SK-N-SH (cell line): ENCODE results near the gene TANGO6. TPM values are rescaled to one million over a fixed set of nuclear protein-coding genes. Genes with fewer than 3 reads are reported as not detected.

Experiments used
- CTCF ChIA-PET: fragments of 300-600, 350-600 bp; formaldehyde crosslinking; extraction: SDS; loops from one replicate; lab custom pipeline; 2021; lab: Yijun Ruan, JAX
- POLR2A ChIA-PET: fragments of 350-600 bp; sonication (Branson Sonifier 250); formaldehyde crosslinking; extraction: SDS; loops from one replicate; lab custom pipeline; 2020; ENCODE audit warnings: antibody characterized with exemption, inconsistent platforms; lab: Yijun Ruan, JAX
- DNase-seq: peaks from one replicate; pipeline ENCODE4 v3.0.0; 2012
- H2AFZ ChIP-seq: fragments of 200-600 bp; sonication (generic); 2 replicates; pipeline ENCODE4 v1.8.1; 2016; ENCODE audit warnings: antibody characterized with exemption, mild to moderate bottlenecking, low read depth
- H3F3A ChIP-seq: fragments of 200-600 bp; sonication (generic); replicated peaks from 2 replicates; pipeline ENCODE3; 2016; ENCODE audit warnings: antibody characterized with exemption, mild to moderate bottlenecking; ENCODE audit not compliant: insufficient read depth
- H3K27ac ChIP-seq, 2 experiments: fragments of 200-500 bp in 1 of 2; fragments of 200-600 bp in 1 of 2; sonication (Bioruptor generic) in 1 of 2; sonication (generic), shearing (Covaris generic) in 1 of 2; 2 replicates each; pipeline versions ENCODE4 v1.5.1 to v1.6.1; 2014 to 2016; ENCODE audit warnings: low read depth in 2 of 2, inconsistent platforms in 1 of 2, low read length in 1 of 2, mild to moderate bottlenecking in 1 of 2, mixed read lengths in 1 of 2
- H3K27me3 ChIP-seq: fragments of 200-600 bp; sonication (generic), shearing (Covaris generic); 2 replicates; pipeline ENCODE4 v1.6.1; 2016; ENCODE audit warnings: mixed run types; ENCODE audit not compliant: insufficient read depth
- H3K36me3 ChIP-seq, 2 experiments: fragments of 200-500 bp in 1 of 2; fragments of 200-600 bp in 1 of 2; sonication (Bioruptor generic) in 1 of 2; sonication (generic) in 1 of 2; replicated peaks in 1 of 2; 2 replicates each; pipeline versions ENCODE3 to v1.5.1; 2014 to 2016; ENCODE audit warnings: low read length in 1 of 2, mild to moderate bottlenecking in 1 of 2; ENCODE audit not compliant: insufficient read depth in 2 of 2, control insufficient read depth in 1 of 2
- H3K4me1 ChIP-seq, 2 experiments: fragments of 200-500 bp in 1 of 2; fragments of 200-600 bp in 1 of 2; sonication (Bioruptor generic) in 1 of 2; sonication (generic), shearing (Covaris generic) in 1 of 2; 2 replicates each; pipeline versions ENCODE4 v1.5.1 to v1.6.1; 2014 to 2016; ENCODE audit warnings: low read depth in 1 of 2, low read length in 1 of 2, mixed run types in 1 of 2; ENCODE audit not compliant: insufficient read depth in 2 of 2, control insufficient read depth in 1 of 2
- H3K4me2 ChIP-seq: fragments of 200-600 bp; sonication (generic), shearing (Covaris generic); 2 replicates; pipeline ENCODE4 v1.6.1; 2017; ENCODE audit warnings: mixed run types
- H3K4me3 ChIP-seq, 2 experiments: fragments of 200-500 bp in 1 of 2; fragments of 200-600 bp in 1 of 2; sonication (Bioruptor generic) in 1 of 2; sonication (generic), shearing (Covaris generic) in 1 of 2; 2 replicates each; pipeline versions ENCODE4 v1.5.1 to v1.8.1; 2014 to 2016; ENCODE audit warnings: low read depth in 2 of 2, inconsistent platforms in 1 of 2, low read length in 1 of 2, mild to moderate bottlenecking in 1 of 2, mixed read lengths in 1 of 2, moderate library complexity in 1 of 2
- H3K79me2 ChIP-seq: fragments of 200-600 bp; sonication (generic); 2 replicates; pipeline ENCODE4 v1.8.1; 2017; ENCODE audit warnings: mild to moderate bottlenecking; ENCODE audit not compliant: insufficient read depth
- H3K9ac ChIP-seq: fragments of 200-600 bp; sonication (generic); 2 replicates; pipeline ENCODE4 v1.6.1; 2017; ENCODE audit warnings: mixed run types
- H3K9me2 ChIP-seq: fragments of 200-600 bp; sonication (generic); 2 replicates; pipeline ENCODE4 v1.6.1; 2017; ENCODE audit warnings: mixed run types
- H3K9me3 ChIP-seq: fragments of 200-600 bp; sonication (generic); 2 replicates; pipeline ENCODE4 v1.6.1; 2017; ENCODE audit warnings: mixed run types, mild to moderate bottlenecking, moderate library complexity
- H4K20me1 ChIP-seq: fragments of 200-600 bp; sonication (generic); 2 replicates; pipeline ENCODE4 v1.6.1; 2017; ENCODE audit warnings: mild to moderate bottlenecking, mixed run types; ENCODE audit not compliant: insufficient read depth
- CTCF ChIP-seq: fragments of 200-600 bp; sonication (generic); IDR thresholded peaks from 2 replicates; pipeline ENCODE4 v1.6.1; 2017; ENCODE audit warnings: antibody characterized with exemption, mild to moderate bottlenecking, moderate library complexity
- ELF1 ChIP-seq: IDR thresholded peaks from 2 replicates; pipeline ENCODE4 v1.4.0; 2012
- FOSL2 ChIP-seq: IDR thresholded peaks from 2 replicates; pipeline ENCODE4 v1.4.0; 2012; ENCODE audit warnings: low read depth, mild to moderate bottlenecking, moderate library complexity, borderline replicate concordance
- FOXJ3 ChIP-seq: sonication (generic); formaldehyde crosslinking; IDR thresholded peaks from 2 replicates; pipeline ENCODE4 v1.5.1; 2020; ENCODE audit warnings: mild to moderate bottlenecking, missing genetic modification reagents
- FOXM1 ChIP-seq: IDR thresholded peaks from 2 replicates; pipeline ENCODE4 v1.4.0; 2012; ENCODE audit warnings: low read depth, mild to moderate bottlenecking
- GABPA ChIP-seq: IDR thresholded peaks from 2 replicates; pipeline ENCODE4 v1.4.0; 2012; ENCODE audit warnings: low read depth, mild to moderate bottlenecking
- GATA2 ChIP-seq: sonication (generic); formaldehyde crosslinking; IDR thresholded peaks from 2 replicates; pipeline ENCODE4 v1.5.0; 2020; ENCODE audit warnings: mild to moderate bottlenecking, missing genetic modification reagents
- NRF1 ChIP-seq: IDR thresholded peaks from 2 replicates; pipeline ENCODE4 v1.6.1; 2012; ENCODE audit warnings: low read depth, mild to moderate bottlenecking, low read length
- RXRA ChIP-seq: IDR thresholded peaks from 2 replicates; pipeline ENCODE4 v1.4.0; 2012; ENCODE audit warnings: low read depth, mild to moderate bottlenecking, borderline replicate concordance
- USF1 ChIP-seq: IDR thresholded peaks from 2 replicates; pipeline ENCODE4 v1.4.0; 2012; ENCODE audit warnings: low read depth, borderline replicate concordance
- USF2 ChIP-seq: fragments of 150-350 bp; IDR thresholded peaks from 2 replicates; pipeline ENCODE4 v1.6.1; 2017; ENCODE audit warnings: antibody characterized with exemption, low read length, low read depth, borderline replicate concordance
- YY1 ChIP-seq: IDR thresholded peaks from 2 replicates; pipeline ENCODE4 v1.4.0; 2012; ENCODE audit warnings: low read depth, mild to moderate bottlenecking
- ZBTB33 ChIP-seq: IDR thresholded peaks from 2 replicates; pipeline ENCODE4 v1.4.0; 2012; ENCODE audit warnings: low read depth, borderline replicate concordance
- WGBS: methylation state at CpG from one replicate; pipeline ENCODE4 v1.1.6; 2017; ENCODE audit warnings: low lambda C conversion rate; 5-methylcytosine and 5-hydroxymethylcytosine counted together
- polyA plus RNA-seq, 3 experiments: library from polyadenylated mRNA; depleted of rRNA; stranded (reverse); fragments of >200 nt; gene quantifications; 2 replicates each; pipeline ENCODE4 v1.2.3, GENCODE V29; 2012

The TANGO6 gene
- polyA plus RNA-seq, 1 of the 3 experiments (the other 2 are of a cell fraction), result 5.5 TPM

- Histone ChIP-seq H3K79me2 (peaks cover 4% of the 10 kb centered on the region), H3K9me2 (no peaks in the 10 kb centered on the region), H3K27me3 (no peaks in the 10 kb centered on the region), H3F3A (peaks cover 3% of the 10 kb centered on the region), H2AFZ (no peak overlapping the region), H3K4me2 (no peak overlapping the region), H3K4me3 (no peak overlapping the region), H3K27ac (no peak overlapping the region), H4K20me1 (peaks cover 20% of the 10 kb centered on the region; the same call in 1 of the 2 replicates), H3K4me1 (no peaks in the 10 kb centered on the region; a peak in 1 of 4 replicates), H3K9ac (no peak overlapping the region), H3K36me3 (peaks cover 28 to 83% of the 10 kb centered on the region in 2 experiments), H3K9me3 (no peaks in the 10 kb centered on the region)
- 89% methylated on average over 1 of the region's 1 CpG for WGBS
- TF ChIP-seq GABPA, result no peak
- TF ChIP-seq YY1, result no peak
- TF ChIP-seq NRF1, result no peak
- no peak for TF ChIP-seq GATA2 (CRISPR knock-in tag)
- no peak for TF ChIP-seq FOXM1
- TF ChIP-seq ZBTB33, result no peak
- no peak for TF ChIP-seq USF1
- no peak for TF ChIP-seq ELF1
- TF ChIP-seq FOSL2, result no peak
- TF ChIP-seq RXRA, result no peak
- TF ChIP-seq FOXJ3, result no peak
- no peak for TF ChIP-seq USF2
- no peak for TF ChIP-seq CTCF
- no peak for DNase-seq
- ChIA-PET CTCF (interaction anchor here (1.1 to 7.3 kb wide), 5 partner anchors 9 to 272 kb away, joined by 3 to 39 read pairs (median 7); partner anchors contain the start of gene HAS3), POLR2A (no interaction called here)
These were observed 272.5 kb downstream of the TANGO6 start for GRCh38 chr16:69115837-69116236.
